ENCODE data around the gene C1S. TPM values are rescaled to one million over a fixed set of nuclear protein-coding genes. Genes with fewer than 3 reads are reported as not detected.

C1S gene
- polyA plus RNA-seq, 1 donor = 80.5 TPM

DNA sequence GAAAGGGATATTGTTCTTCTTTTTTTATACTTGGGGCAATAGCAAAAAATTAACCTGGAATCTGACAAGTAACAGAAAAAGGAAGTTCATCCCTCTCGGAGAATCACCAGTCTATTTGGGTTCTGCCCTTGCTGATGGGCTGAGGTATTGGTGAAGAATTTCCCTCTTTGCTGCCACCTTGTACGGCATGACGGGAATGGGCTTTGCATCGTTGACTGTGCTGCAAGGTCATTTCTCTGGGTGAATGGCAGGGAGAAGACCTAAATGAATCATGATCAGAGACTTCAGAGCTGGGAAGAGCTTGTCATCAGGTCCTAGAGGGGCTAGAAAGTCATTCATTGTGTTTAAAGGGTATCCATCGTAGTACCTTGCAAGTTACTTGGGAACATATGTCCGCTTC lies 12.0 kb downstream of the C1S start:
- no peak for DNase-seq
- WGBS (ENCODE audit: insufficient coverage, low lambda C conversion rate) = no CpG with 5 or more reads among the region's 6 CpGs
- Histone ChIP-seq H3K4me1 (ENCODE audit: control insufficient read depth, insufficient read depth, low read length) (peaks cover 12% of the 10 kb centered on the region), H3K27me3 (ENCODE audit: control insufficient read depth, insufficient read depth, low read length) (no peaks in the 10 kb centered on the region), H3K4me3 (ENCODE audit: low read length) (no peak overlapping the region), H3K27ac (ENCODE audit: low read length) (no peak overlapping the region), H3K9me3 (ENCODE audit: control insufficient read depth, low read depth, low read length) (no peaks in the 10 kb centered on the region), H3K36me3 (ENCODE audit: control insufficient read depth, insufficient read depth, low read length) (peaks cover 3% of the 10 kb centered on the region)

DNA sequence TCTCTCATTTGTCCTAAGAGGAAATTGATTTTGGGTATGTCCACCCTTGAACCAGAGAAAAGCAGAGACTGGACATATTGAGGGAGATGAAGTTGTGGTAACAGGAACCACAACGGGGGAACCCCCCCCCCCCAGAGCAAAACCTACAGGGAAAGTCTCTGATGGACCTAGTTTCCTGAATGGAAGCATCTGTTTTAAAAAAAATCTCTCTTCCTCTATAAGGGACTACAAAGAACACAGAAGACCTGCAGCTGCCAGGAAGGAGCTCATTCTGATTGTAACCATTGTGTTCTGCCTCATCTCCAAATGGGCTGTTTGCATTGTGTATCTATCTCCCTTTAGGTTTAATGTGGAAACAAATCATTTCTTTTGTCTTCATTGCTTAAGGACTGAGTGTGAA lies 13.4 kb downstream of the C1S start:
- Histone ChIP-seq H3K9me3 (ENCODE audit: control insufficient read depth, low read depth, low read length) (no peaks in the 10 kb centered on the region), H3K27me3 (ENCODE audit: control insufficient read depth, insufficient read depth, low read length) (no peaks in the 10 kb centered on the region)

DNA sequence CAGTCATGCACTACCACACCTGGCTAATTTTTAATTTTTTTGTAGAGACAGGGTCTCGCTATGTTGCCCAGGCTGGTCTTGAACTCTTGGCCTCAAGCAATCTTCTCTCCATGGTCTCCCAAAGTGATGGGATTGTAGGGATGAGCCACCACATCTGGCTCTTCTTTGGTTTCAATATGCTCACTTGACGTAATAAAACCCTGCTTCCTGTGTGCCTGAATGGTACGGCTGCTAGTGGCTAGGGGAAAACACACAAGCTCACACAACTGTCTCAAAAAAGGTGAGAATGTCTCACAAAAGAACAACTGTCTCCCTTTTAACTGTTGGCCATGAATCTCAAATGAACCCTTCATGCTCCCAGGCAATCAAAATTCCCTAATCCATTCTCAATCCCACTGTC lies 15.0 kb downstream of the C1S start:
- H3K4me3 ChIP-seq (ENCODE audit: low read length) = no peak overlapping the region
- H3K27ac ChIP-seq (ENCODE audit: low read length) = no peak overlapping the region
- no peaks in the 10 kb centered on the region for H3K4me1 ChIP-seq (ENCODE audit: control insufficient read depth, insufficient read depth, low read length)
- no peaks in the 10 kb centered on the region for H3K27me3 ChIP-seq (ENCODE audit: control insufficient read depth, insufficient read depth, low read length)
- no CpG with 5 or more reads among the region's 3 CpGs for WGBS (ENCODE audit: insufficient coverage, low lambda C conversion rate)
- no peaks in the 10 kb centered on the region for H3K9me3 ChIP-seq (ENCODE audit: control insufficient read depth, low read depth, low read length)
- peaks cover under 1% of the 10 kb centered on the region for H3K36me3 ChIP-seq (ENCODE audit: control insufficient read depth, insufficient read depth, low read length)
- DNase-seq = no peak

More for the DNA sequence above, 13.4 kb downstream of the C1S start:
- Histone ChIP-seq H3K4me1 (ENCODE audit: control insufficient read depth, insufficient read depth, low read length) (peaks cover 7% of the 10 kb centered on the region), H3K36me3 (ENCODE audit: control insufficient read depth, insufficient read depth, low read length) (peaks cover 3% of the 10 kb centered on the region), H3K4me3 (ENCODE audit: low read length) (no peak overlapping the region), H3K27ac (ENCODE audit: low read length) (no peak overlapping the region)
- no peak for DNase-seq
- whole genome bisulfite sequencing (ENCODE audit: insufficient coverage, low lambda C conversion rate) = no CpG with 5 or more reads among the region's 1 CpG

DNA sequence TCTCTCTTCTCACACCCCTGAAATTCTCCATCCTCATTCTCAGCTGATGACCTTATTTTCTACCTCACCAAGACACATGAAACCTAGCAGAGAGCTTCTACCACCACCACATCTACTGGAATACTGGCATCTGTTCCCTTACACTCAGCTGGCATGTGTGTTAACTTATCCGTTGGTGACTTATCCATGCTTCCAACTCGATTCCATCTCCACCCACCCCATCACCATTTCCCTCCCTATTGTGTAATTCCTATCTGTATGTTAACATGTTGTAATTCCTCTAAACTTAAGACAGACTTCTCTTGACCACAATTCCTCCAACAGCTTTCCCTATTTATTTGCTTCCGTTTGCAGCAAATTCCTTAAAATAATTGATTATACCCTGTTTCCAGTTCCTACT lies 15.4 kb downstream of the C1S start:
- no peaks in the 10 kb centered on the region for H3K27me3 ChIP-seq (ENCODE audit: control insufficient read depth, insufficient read depth, low read length)
- DNase-seq = no peak
- no peak overlapping the region for H3K27ac ChIP-seq (ENCODE audit: low read length)
- 67% methylated on average over 1 of the region's 3 CpGs for WGBS (ENCODE audit: insufficient coverage, low lambda C conversion rate)
- peaks cover 3% of the 10 kb centered on the region for H3K36me3 ChIP-seq (ENCODE audit: control insufficient read depth, insufficient read depth, low read length)
- H3K4me1 ChIP-seq (ENCODE audit: control insufficient read depth, insufficient read depth, low read length) = no peaks in the 10 kb centered on the region
- no peak overlapping the region for H3K4me3 ChIP-seq (ENCODE audit: low read length)
- H3K9me3 ChIP-seq (ENCODE audit: control insufficient read depth, low read depth, low read length) = no peaks in the 10 kb centered on the region

DNA sequence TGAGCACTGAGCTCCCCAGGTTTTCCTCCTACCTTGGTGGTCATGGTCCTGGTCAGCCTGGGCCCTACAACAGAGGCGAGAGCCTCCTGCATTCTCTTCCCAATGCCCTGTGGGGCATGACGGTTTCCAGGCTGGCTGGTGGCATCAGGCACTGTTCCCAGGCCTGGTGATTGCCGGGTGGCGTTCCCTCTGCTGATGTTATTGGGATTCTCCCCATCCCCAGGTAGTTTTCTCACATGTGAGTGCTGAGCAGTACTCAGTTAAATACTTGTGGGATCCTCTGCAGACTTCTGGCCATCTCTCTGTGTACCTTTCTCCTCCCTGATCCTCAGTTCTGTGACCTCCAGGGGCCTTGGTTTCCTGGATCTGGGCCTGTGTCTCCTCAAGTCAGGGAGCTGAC lies 16.0 kb downstream of the C1S start:
- Histone ChIP-seq H3K4me1 (ENCODE audit: control insufficient read depth, insufficient read depth, low read length) (no peaks in the 10 kb centered on the region), H3K4me3 (ENCODE audit: low read length) (no peak overlapping the region), H3K9me3 (ENCODE audit: control insufficient read depth, low read depth, low read length) (no peaks in the 10 kb centered on the region), H3K36me3 (ENCODE audit: control insufficient read depth, insufficient read depth, low read length) (peaks cover 5% of the 10 kb centered on the region), H3K27ac (ENCODE audit: low read length) (no peak overlapping the region), H3K27me3 (ENCODE audit: control insufficient read depth, insufficient read depth, low read length) (no peaks in the 10 kb centered on the region)
- no peak for DNase-seq
- WGBS (ENCODE audit: insufficient coverage, low lambda C conversion rate) = no CpG with 5 or more reads among the region's 4 CpGs

DNA sequence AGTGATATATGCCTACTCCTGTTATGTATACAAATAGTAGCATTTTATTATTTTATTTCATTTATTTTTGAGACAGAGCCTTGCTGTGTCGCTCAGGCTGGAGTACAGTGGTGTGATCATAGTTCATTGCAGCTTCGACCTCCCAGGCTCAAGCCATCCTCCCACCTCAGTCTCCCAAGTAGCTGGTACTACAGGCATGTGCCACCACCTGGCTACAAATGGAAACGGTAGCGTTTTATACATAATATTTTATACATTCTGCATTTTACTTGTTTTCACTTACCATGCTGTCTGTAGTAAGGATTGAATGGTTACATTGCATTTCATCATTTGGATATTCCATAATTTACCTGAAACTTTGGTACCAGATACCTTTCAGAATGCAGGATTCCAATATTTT lies 17.6 kb downstream of the C1S start:
- Histone ChIP-seq H3K9me3 (ENCODE audit: control insufficient read depth, low read depth, low read length) (peaks cover 2% of the 10 kb centered on the region), H3K4me1 (ENCODE audit: control insufficient read depth, insufficient read depth, low read length) (peaks cover 3% of the 10 kb centered on the region), H3K4me3 (ENCODE audit: low read length) (no peak overlapping the region), H3K27ac (ENCODE audit: low read length) (no peak overlapping the region), H3K36me3 (ENCODE audit: control insufficient read depth, insufficient read depth, low read length) (peaks cover 8% of the 10 kb centered on the region), H3K27me3 (ENCODE audit: control insufficient read depth, insufficient read depth, low read length) (no peaks in the 10 kb centered on the region)
- WGBS (ENCODE audit: insufficient coverage, low lambda C conversion rate) = no CpG with 5 or more reads among the region's 4 CpGs
- DNase-seq = no peak

DNA sequence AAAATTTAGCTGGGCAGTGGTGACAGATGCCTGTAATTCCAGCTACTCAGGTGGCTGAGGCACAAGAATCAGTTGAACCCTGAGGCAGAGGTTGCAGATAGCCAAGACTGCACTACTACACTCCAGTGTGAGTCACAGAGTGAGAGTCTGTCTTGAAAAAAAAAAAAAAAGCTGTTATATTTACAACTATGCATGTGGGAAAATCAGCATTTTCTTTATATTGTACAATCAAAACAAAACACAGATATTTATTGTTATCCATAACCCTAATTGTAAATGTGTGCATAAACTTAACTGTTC lies 19.3 kb downstream of the C1S start:
- Histone ChIP-seq H3K36me3 (ENCODE audit: control insufficient read depth, insufficient read depth, low read length) (peaks cover 8% of the 10 kb centered on the region), H3K27ac (ENCODE audit: low read length) (no peak overlapping the region), H3K4me3 (ENCODE audit: low read length) (no peak overlapping the region), H3K4me1 (ENCODE audit: control insufficient read depth, insufficient read depth, low read length) (peaks cover 3% of the 10 kb centered on the region), H3K27me3 (ENCODE audit: control insufficient read depth, insufficient read depth, low read length) (no peaks in the 10 kb centered on the region), H3K9me3 (ENCODE audit: control insufficient read depth, low read depth, low read length) (peaks cover 10% of the 10 kb centered on the region)
- no peak for DNase-seq

DNA sequence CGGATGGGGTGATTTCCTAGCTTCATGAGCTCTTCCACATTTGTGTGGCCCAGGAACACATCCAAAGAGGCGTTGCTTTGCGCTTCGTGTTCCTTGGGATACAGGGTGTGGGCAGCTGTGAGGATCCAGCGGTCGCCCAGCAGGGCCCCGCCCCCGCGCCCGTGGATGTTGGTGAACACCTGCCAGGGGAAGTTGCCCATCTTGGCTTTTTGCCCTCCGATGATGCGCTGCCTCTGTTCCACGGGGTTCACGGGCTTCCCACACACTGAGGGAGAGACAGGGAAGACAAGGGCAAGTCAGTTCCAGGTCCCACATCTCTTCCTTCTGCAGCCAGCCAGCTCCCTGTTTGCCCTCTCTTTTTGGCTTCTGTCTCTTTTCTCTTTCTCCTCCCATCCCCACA lies 20.5 kb downstream of the C1S start:
- Histone ChIP-seq H3K9me3 (ENCODE audit: control insufficient read depth, low read depth, low read length) (peaks cover 17% of the 10 kb centered on the region), H3K36me3 (ENCODE audit: control insufficient read depth, insufficient read depth, low read length) (peaks cover 8% of the 10 kb centered on the region), H3K27ac (ENCODE audit: low read length) (no peak overlapping the region), H3K4me1 (ENCODE audit: control insufficient read depth, insufficient read depth, low read length) (peaks cover 3% of the 10 kb centered on the region), H3K27me3 (ENCODE audit: control insufficient read depth, insufficient read depth, low read length) (no peaks in the 10 kb centered on the region), H3K4me3 (ENCODE audit: low read length) (no peak overlapping the region)
- DNase-seq = no peak
- no CpG with 5 or more reads among the region's 14 CpGs for WGBS (ENCODE audit: insufficient coverage, low lambda C conversion rate)

DNA sequence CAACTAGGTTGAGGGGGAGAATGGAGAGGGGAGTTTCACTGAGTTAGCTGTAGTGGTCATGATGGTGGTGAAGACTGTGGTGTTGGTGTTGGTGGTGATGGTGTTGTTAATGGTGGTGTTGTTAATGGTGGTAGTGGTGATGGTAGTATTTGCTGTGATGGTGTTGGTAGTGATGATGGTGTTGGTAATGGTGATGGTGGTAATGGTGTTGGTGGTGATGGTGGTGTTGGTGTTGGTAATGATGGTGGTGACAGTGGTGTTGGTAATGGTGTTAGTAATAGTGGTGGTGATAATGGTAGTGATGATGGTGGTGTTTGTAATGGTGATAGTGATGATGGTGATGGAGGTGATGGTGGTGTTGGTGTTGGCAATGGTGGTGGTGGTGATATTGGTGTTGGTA lies 22.6 kb downstream of the C1S start:
- H3K36me3 ChIP-seq (ENCODE audit: control insufficient read depth, insufficient read depth, low read length) = peaks cover 8% of the 10 kb centered on the region
- no peak for DNase-seq
- peaks cover 17% of the 10 kb centered on the region for H3K9me3 ChIP-seq (ENCODE audit: control insufficient read depth, low read depth, low read length)

DNA sequence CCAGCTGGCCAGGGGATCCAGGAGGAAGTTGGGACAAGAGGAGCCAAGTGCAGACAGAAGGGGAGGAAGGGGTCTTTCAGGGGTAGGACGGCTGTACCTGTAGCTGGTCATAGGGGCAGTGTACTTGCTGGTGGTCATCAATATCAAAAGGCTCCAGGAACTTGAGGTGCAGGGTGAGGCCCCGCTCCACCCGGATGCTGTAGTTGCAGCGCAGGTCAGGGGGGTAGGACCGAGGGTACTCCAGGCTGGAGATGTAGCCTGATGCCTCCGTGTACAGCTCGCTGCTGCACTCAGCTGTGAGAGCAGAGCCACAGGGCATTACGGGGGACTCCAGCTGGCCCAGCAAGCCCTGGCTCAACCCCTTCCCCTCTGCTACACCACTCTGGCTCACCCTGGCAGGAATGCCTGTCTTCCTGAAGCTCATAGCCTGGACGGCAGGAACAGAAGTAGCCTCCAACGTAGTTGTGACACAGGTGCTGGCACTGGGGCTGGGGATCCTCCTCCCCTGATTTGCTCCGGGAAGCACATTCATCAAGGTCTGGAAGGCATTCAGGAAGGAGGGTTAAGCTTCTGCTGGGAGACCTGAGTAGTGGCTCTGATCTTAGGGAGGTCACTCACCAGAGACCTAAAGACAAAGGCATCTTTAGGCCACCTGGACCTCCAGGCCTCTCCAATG lies 28.8 kb downstream of the C1S start:
- peaks cover 11% of the 10 kb centered on the region for H3K9me3 ChIP-seq (ENCODE audit: control insufficient read depth, low read depth, low read length)
- no peaks in the 10 kb centered on the region for H3K27me3 ChIP-seq (ENCODE audit: control insufficient read depth, insufficient read depth, low read length)
- peaks cover 2% of the 10 kb centered on the region for H3K36me3 ChIP-seq (ENCODE audit: control insufficient read depth, insufficient read depth, low read length)
- no CpG with 5 or more reads among the region's 11 CpGs for WGBS (ENCODE audit: insufficient coverage, low lambda C conversion rate)
- H3K4me1 ChIP-seq (ENCODE audit: control insufficient read depth, insufficient read depth, low read length) = peaks cover 4% of the 10 kb centered on the region
- H3K27ac ChIP-seq (ENCODE audit: low read length) = no peak overlapping the region
- DNase-seq = no peak
- H3K4me3 ChIP-seq (ENCODE audit: low read length) = no peak overlapping the region

More for the DNA sequence above, 22.6 kb downstream of the C1S start:
- Histone ChIP-seq H3K27ac (ENCODE audit: low read length) (no peak overlapping the region), H3K4me1 (ENCODE audit: control insufficient read depth, insufficient read depth, low read length) (peaks cover 3% of the 10 kb centered on the region), H3K4me3 (ENCODE audit: low read length) (no peak overlapping the region), H3K27me3 (ENCODE audit: control insufficient read depth, insufficient read depth, low read length) (no peaks in the 10 kb centered on the region)

DNA sequence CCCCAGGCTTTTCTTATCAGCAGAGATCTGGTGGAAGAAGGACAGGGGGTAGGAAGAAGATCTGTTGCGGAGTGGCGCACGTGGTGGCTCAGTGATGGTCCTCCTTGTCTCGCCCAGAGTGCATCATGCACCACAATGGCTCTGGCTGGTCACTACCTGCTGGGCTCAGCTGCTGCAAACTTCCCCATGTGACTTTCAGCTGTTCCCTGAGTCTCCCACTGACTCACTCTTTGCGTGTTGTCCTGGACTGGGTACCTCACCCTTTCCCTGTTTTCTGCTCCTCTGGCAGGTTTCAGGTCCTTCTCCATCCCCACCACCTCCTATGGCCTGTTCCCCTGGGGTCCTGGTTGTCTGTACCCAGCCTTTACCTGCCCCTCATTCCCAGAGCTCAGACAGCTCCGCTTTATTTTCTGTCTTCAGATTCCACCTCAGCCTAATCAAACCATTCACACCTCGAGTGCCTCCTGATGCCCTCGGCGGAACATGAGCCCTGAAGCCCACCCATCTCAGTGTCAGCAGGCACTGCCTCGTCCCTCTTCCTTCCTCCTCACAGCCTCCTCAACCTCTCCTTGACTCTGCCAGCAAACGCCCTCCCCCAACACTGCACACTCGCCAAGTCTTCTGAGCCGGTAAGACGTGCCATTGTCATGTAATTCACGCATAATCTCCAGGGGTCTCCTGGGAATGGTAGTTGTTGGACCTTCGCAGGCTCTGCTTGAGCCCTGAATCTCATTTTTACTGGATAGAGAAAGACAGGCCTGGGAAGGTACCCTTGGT lies 29.9 kb downstream of the C1S start:
- Histone ChIP-seq H3K9me3 (ENCODE audit: control insufficient read depth, low read depth, low read length) (peaks cover under 1% of the 10 kb centered on the region), H3K27ac (ENCODE audit: low read length) (no peak overlapping the region), H3K4me3 (ENCODE audit: low read length) (no peak overlapping the region), H3K27me3 (ENCODE audit: control insufficient read depth, insufficient read depth, low read length) (no peaks in the 10 kb centered on the region), H3K4me1 (ENCODE audit: control insufficient read depth, insufficient read depth, low read length) (peaks cover 4% of the 10 kb centered on the region), H3K36me3 (ENCODE audit: control insufficient read depth, insufficient read depth, low read length) (peaks cover 2% of the 10 kb centered on the region)
- no peak for DNase-seq
- WGBS (ENCODE audit: insufficient coverage, low lambda C conversion rate) = no CpG with 5 or more reads among the region's 16 CpGs

Measured in large intestine (tissue), 3 donors.